Measurements from ENCODE around the gene BORCS5.
A peak's percentile ranks its signal among the peaks of the same experiment; 100 is the strongest.

- TF ChIP-seq CTCF (IDR thresholded peaks at IDR 0.05) (no peak), POLR2A (IDR thresholded peaks at IDR 0.05) (no peak), EP300 (IDR thresholded peaks at IDR 0.05) (peak in 1 of 2 donors; percentile 61)
Measured at GRCh38 chr12:12467688-12468261, 110.9 kb downstream of the BORCS5 start.
